Epithelial cell of proximal tubule (primary cell): ENCODE data around the gene CYP4F2. TPM values are rescaled to one million over a fixed set of nuclear protein-coding genes. Genes with fewer than 3 reads are reported as not detected.
A peak's percentile ranks its signal among the peaks of the same experiment; 100 is the strongest.
"Not testable (repeated sequence)": the region's sequence is repeated elsewhere in the genome, so short reads cannot be mapped to it uniquely, and the experiment has no call there.

Source experiments
- DNase-seq: peaks from one replicate; pipeline ENCODE4 v3.0.0-alpha.2; 2011; ENCODE audit warnings: low read depth
- H3K4me3 ChIP-seq: 2 replicates; pipeline ENCODE4 v1.5.1; 2011; ENCODE audit warnings: low read depth, mild to moderate bottlenecking, low read length
- total RNA-seq: library from RNA; depleted of rRNA; stranded (reverse); fragments of >200 nt; gene quantifications from 2 replicates; pipeline ENCODE4 v1.2.3, GENCODE V29; 2015
- TF ChIP-seq, protein P1 (sequence below): conservative IDR thresholded peaks from 2 replicates; pipeline ENCODE4 v1.5.1; 2012; ENCODE audit warnings: low read depth, mild to moderate bottlenecking, low read length

CYP4F2 gene
- total RNA-seq, 1 donor from 2014 or later, result not detected

DNA sequence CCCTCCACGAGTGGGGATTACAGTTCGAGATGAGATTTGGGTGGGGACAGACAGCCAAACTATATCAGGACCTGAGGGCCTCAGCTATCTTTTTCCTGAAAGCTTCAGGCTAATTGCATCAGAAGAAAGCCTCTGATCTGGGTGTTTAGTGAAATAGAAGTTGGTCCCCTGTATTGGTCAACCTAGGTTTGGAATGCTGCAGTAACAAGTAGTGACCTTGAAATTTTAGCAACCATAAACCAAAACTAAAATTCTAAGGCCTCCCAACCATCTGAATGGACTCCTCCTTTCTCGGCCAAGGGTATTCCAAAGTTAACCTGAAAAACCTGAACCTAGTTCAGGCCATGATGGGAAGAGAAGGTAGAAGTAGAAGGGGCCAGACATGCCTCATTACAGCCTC lies 47.5 kb downstream of the CYP4F2 start:
- H3K4me3 ChIP-seq, result no peak overlapping the region
- DNase-seq, result no peak
- TF ChIP-seq, protein P1, sequence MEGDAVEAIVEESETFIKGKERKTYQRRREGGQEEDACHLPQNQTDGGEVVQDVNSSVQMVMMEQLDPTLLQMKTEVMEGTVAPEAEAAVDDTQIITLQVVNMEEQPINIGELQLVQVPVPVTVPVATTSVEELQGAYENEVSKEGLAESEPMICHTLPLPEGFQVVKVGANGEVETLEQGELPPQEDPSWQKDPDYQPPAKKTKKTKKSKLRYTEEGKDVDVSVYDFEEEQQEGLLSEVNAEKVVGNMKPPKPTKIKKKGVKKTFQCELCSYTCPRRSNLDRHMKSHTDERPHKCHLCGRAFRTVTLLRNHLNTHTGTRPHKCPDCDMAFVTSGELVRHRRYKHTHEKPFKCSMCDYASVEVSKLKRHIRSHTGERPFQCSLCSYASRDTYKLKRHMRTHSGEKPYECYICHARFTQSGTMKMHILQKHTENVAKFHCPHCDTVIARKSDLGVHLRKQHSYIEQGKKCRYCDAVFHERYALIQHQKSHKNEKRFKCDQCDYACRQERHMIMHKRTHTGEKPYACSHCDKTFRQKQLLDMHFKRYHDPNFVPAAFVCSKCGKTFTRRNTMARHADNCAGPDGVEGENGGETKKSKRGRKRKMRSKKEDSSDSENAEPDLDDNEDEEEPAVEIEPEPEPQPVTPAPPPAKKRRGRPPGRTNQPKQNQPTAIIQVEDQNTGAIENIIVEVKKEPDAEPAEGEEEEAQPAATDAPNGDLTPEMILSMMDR, result no peak

DNA sequence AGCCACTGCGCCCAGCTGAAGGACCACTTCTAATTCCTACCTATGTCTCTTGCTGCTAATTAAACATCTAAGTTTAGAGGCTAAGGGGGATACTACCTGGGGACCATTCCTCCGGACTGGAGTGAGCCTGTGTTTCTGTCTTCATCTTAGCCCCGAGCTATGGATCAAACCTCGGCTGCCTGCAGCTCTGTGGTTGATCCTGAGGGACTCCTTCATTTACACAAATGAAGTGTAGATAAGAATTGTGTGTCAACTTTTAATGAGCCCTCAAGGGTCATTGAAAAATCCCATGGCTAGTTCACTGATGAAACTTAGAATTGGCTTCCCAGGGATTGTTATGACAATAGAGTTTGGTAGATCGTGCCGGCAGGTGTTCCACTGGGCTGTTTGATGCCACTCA lies 51.0 kb downstream of the CYP4F2 start:
- no peak for DNase-seq
- TF ChIP-seq, protein P1, result no peak
- no peak overlapping the region for H3K4me3 ChIP-seq

DNA sequence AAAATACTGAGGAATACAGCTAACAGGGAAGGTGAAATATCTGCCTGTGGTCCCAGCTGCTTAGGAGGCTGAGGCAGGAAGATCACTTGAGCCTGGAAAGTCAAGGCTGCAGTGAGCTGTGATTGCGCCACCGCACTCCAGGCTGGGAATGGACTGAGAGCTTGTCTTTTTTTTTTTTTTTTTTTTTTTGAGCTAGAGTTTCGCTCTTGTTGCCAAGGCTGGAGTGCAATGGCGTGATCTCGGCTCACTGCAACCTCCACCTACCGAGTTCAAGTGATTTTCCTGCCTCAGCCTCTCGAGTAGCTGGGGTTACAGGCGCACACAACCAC lies 54.0 kb downstream of the CYP4F2 start:
- DNase-seq, H3K4me3 ChIP-seq: not testable (repeated sequence)

DNA sequence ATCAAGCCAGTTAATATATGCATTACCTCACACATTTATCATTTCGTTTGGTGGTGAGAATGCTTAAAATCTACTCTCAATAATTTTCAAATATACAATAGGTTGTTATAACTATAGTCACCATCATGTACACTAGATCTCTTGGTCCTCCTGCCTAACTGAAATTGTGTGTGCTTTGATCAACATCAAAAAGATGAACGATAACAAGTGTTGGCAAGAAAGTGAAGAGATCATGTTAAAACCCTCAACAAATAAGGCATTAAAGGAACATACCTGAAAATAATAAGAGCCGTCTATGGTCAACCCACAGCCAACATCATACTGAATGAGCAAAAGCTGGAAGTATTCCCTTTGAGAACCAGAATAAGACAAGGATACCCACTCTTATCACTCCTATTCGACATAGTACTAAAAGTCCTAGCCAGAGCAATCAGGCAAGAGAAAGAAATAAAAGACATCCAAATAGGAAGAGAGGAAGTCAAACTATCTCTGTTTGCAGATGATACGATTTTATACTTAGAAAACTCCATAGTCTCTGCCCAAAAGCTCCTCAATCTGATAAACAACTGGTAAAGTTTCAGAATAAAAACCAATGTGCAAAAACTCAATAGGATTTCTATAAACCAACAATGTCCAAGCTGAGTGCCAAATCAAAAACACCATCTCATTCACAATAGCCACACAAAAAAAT lies 54.5 kb downstream of the CYP4F2 start:
- DNase-seq, result no peak

DNA sequence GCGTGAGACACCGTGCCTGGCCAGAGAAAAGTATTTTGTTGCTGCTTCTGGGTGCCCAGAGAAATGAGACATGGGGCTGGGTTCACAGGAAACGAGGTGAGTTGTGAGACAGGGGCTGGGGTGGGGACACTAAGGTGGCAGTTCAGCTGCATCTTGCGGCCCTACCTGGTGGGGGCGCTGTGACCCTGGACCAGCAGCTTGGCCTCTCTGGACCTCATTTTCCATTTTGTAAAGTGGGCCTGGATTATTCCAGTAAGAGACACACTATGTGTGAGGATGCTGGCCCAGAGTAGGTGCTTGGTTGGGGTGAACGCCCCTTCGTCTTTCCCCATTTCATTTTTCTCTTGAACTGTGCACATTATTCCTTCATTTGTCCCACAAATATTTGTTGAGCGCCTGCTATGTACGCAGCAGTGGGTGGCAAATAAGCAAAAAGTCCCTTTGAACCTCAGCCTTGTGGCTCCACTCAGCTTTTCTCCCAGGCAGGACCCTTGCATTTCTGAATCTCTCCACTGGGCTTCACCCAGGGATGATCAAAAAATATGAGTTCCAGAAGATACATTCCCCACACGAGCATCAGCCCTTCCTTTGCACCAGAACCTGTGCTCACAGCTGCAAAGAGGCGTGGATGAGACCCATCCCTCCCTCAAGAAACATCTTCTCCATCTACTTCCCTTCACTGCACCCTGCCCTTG lies 55.9 kb downstream of the CYP4F2 start:
- no peak overlapping the region for H3K4me3 ChIP-seq
- TF ChIP-seq, protein P1, result peak; percentile 34
- no peak for DNase-seq

More for the DNA sequence above, 54.5 kb downstream of the CYP4F2 start:
- TF ChIP-seq, protein P1, result no peak
- H3K4me3 ChIP-seq, result no peak overlapping the region

DNA sequence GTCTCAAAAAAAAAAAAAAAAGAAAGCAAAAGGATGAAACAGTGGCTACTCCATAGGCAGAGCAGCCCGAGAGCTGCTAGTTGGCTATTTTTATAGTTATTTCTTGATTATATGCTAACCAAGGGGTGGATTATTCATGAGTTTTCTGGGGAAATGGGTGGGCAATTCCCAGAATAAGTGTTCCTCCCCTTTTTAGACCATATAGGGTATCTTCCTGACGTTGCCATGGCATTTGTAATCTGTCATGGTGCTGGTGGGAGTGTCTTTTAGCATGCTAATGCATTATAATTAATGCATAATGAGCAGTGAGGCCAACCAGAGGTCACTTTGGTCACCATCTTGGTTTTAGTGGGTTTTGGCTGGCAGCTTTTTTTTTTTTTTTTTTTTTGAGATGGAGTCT lies 57.0 kb downstream of the CYP4F2 start:
- DNase-seq, result no peak
- TF ChIP-seq, protein P1, result no peak
- no peak overlapping the region for H3K4me3 ChIP-seq

DNA sequence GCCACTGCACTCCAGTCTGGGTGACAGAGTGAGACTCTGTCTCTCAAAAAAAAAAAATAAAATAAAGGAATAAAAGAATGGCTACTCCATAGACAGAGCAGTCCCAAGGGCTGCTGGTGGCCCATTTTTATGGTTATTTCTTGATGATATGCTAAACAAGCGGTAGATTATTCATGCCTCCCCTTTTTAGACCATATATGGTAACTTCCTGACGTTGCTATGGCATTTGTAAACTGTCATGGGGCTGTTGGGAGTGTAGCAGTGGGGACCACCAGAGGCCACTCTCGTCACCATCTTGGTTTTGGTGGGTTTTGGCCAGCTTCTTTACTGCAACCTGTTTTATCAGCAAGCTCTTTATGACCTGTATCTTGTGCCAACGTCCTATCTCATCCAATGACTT lies 58.0 kb downstream of the CYP4F2 start:
- DNase-seq, H3K4me3 ChIP-seq: not testable (repeated sequence)

DNA sequence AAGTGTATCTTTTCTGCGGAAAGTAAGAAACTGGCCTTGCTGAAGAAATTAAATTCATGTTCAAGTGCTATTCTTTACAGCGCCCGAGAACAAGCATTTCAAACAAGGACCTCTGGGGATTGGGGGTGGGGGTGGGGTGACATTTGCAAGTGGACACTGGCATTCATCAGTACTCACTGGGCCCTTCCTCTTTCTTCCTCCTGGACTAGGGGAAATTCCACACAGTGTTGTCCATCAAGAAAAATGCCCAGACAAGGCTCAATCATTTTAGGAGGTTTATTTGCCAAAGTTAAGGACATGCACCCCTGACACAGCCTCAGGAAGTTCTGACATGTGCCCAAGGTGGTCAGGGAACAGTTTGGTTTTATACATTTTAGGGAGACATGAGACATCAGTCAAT lies 59.5 kb downstream of the CYP4F2 start:
- H3K4me3 ChIP-seq, result no peak overlapping the region
- TF ChIP-seq, protein P1, result no peak
- DNase-seq, result no peak
